Activated B cell treated with CpG ODN at 0.5 μM for 24 hours (primary cell): ENCODE results near the gene FERMT3. TPM values are rescaled to one million over a fixed set of nuclear protein-coding genes. Genes with fewer than 3 reads are reported as not detected.

Experiments used
- ATAC-seq: fragments of 200-7000 bp; cut with Tn5 transposase; one replicate; pipeline ENCODE4 v1.10.0; 2021; ENCODE audit warnings: low read depth, mild to moderate bottlenecking, moderate library complexity
- CTCF ChIA-PET: fragments of 350-600 bp; sonication (Branson Sonifier 250); formaldehyde crosslinking; loops from one replicate; lab custom pipeline; 2021; ENCODE audit warnings: antibody characterized with exemption; lab: Charles Lee
- POLR2A ChIA-PET: fragments of 350-600 bp; sonication (Branson Sonifier 250); formaldehyde crosslinking; loops from one replicate; lab custom pipeline; 2021; ENCODE audit warnings: antibody characterized with exemption; lab: Charles Lee
- DNase-seq: peaks from one replicate; pipeline ENCODE4 v3.0.0; 2022
- H3K27ac Mint-ChIP-seq: one replicate; pipeline ENCODE4 v1.8.0; 2020; ENCODE audit warnings: mixed read lengths
- H3K27me3 Mint-ChIP-seq: one replicate; pipeline ENCODE4 v1.8.0; 2021; ENCODE audit warnings: mixed read lengths
- H3K36me3 Mint-ChIP-seq: one replicate; pipeline ENCODE4 v1.8.0; 2021; ENCODE audit warnings: low read depth, mixed read lengths
- H3K4me1 Mint-ChIP-seq: one replicate; pipeline ENCODE4 v1.8.0; 2021; ENCODE audit warnings: mixed read lengths
- H3K4me3 Mint-ChIP-seq: one replicate; pipeline ENCODE4 v1.8.0; 2020; ENCODE audit warnings: mild to moderate bottlenecking, mixed read lengths
- H3K9me3 Mint-ChIP-seq: one replicate; pipeline ENCODE4 v1.8.0; 2020; ENCODE audit warnings: mixed read lengths
- CTCF ChIP-seq: fragments of 200-600 bp; IDR thresholded peaks from one replicate; pipeline ENCODE4 v1.8.0; 2022; ENCODE audit warnings: antibody characterized with exemption, mild to moderate bottlenecking
- intact Hi-C: fragments of 100-400 bp; cut with micrococcal nuclease; formaldehyde crosslinking; loops from one replicate; pipeline ENCODE4 v1.15.1; 2024
- total RNA-seq: library from RNA; stranded (reverse); gene quantifications from 2 replicates; pipeline ENCODE4 v1.2.3, GENCODE V29; 2022

Gene FERMT3
- total RNA-seq, 1 donor from 2014 or later = 169 TPM

- Mint-ChIP-seq H3K36me3 (peaks cover 5% of the 10 kb centered on the region), H3K4me1 (peaks cover 26% of the 10 kb centered on the region), H3K27me3 (no peaks in the 10 kb centered on the region), H3K4me3 (no peak overlapping the region), H3K27ac (no peak overlapping the region), H3K9me3 (no peaks in the 10 kb centered on the region)
- CTCF ChIA-PET = no interaction called here
- TF ChIP-seq CTCF = no peak
- ATAC-seq (no peak), DNase-seq (no peak)
- intact Hi-C loops = no loop called here
- POLR2A ChIA-PET = interaction anchor here (1.6 kb wide), 1 partner anchor 45 kb away, joined by 4 read pairs; the partner anchor contains the start of genes NUDT22 and TRPT1
Observed at GRCh38 chr11:64181506-64182411, 24.8 kb upstream of the FERMT3 start.

- Mint-ChIP-seq H3K4me3 (no peak overlapping the region), H3K4me1 (peaks cover 22% of the 10 kb centered on the region), H3K27me3 (no peaks in the 10 kb centered on the region), H3K27ac (no peak overlapping the region), H3K36me3 (peaks cover 6% of the 10 kb centered on the region), H3K9me3 (no peaks in the 10 kb centered on the region)
- TF ChIP-seq CTCF = no peak
- ChIA-PET CTCF (interaction anchor here (1.4 kb wide), 1 partner anchor 68 kb away, joined by 3 read pairs; the partner anchor contains the start of gene PLCB3), POLR2A (interaction anchor here (2.4 to 6.1 kb wide), 3 partner anchors 18 to 57 kb away, joined by 16 to 92 read pairs (median 28); partner anchors contain the start of genes FERMT3, FKBP2 and MACROD1)
- no peak for DNase-seq
- intact Hi-C loops = loop anchor here (2.0 kb wide), 1 partner anchor 17 kb away; the partner anchor contains the start of gene MACROD1
- ATAC-seq = no peak
Observed at GRCh38 chr11:64183890-64184289, 22.6 kb upstream of the FERMT3 start.

GRCh38 chr11:64185175-64185692 lies 21.3 kb upstream of the FERMT3 start:
- Mint-ChIP-seq H3K27me3 (no peaks in the 10 kb centered on the region), H3K27ac (peak overlapping the region; percentile 97), H3K4me3 (no peak overlapping the region), H3K9me3 (no peaks in the 10 kb centered on the region), H3K36me3 (peaks cover 13% of the 10 kb centered on the region), H3K4me1 (peaks cover 27% of the 10 kb centered on the region)
- ChIA-PET POLR2A (interaction anchor here (0.5 to 6.1 kb wide), 31 partner anchors 13 to 1373 kb away, joined by 3 to 92 read pairs (median 6); partner anchors contain the start of genes BAD, CCDC88B, DNAJC4 and ESRRA), CTCF (interaction anchor here (0.7 to 1.5 kb wide), 6 partner anchors 19 to 116 kb away, joined by 3 to 10 read pairs (median 4); partner anchors contain the start of genes FERMT3, FKBP2 and PLCB3)
- no peak for ATAC-seq
- TF ChIP-seq CTCF = no peak
- intact Hi-C loops = loop anchor here (1.0 to 2.0 kb wide), 5 partner anchors 18 to 346 kb away; partner anchors contain the start of genes DNAJC4, ESRRA, MACROD1 and MARK2
- no peak for DNase-seq

- ChIA-PET POLR2A (interaction anchor here (0.5 to 6.1 kb wide), 28 partner anchors 12 to 1373 kb away, joined by 3 to 92 read pairs (median 7); partner anchors contain the start of genes BAD, CCDC88B, ESRRA and FERMT3), CTCF (interaction anchor here (0.7 to 1.5 kb wide), 5 partner anchors 18 to 132 kb away, joined by 3 to 10 read pairs (median 4); partner anchors contain the start of genes FERMT3, FKBP2 and PRDX5)
- no peak for TF ChIP-seq CTCF
- no peaks in the 10 kb centered on the region for H3K27me3 Mint-ChIP-seq
- intact Hi-C loops = loop anchor here (1.0 to 2.0 kb wide), 10 partner anchors 19 to 347 kb away; partner anchors contain the start of genes DNAJC4, ESRRA, FERMT3 and FKBP2
- H3K36me3 Mint-ChIP-seq = peaks cover 19% of the 10 kb centered on the region
- DNase-seq (peak; percentile 93), ATAC-seq (peak; percentile 87)
- H3K9me3 Mint-ChIP-seq = no peaks in the 10 kb centered on the region
- H3K4me3 Mint-ChIP-seq = no peak within 1 kb of the TSS
- H3K27ac Mint-ChIP-seq = peak within 1 kb of the TSS; percentile 97
- peaks cover 27% of the 10 kb centered on the region for H3K4me1 Mint-ChIP-seq
Observed at GRCh38 chr11:64185693-64186491, 20.6 kb upstream of the FERMT3 start, which contains the start of gene STIP1. STIP1 (plus strand) TSS chr11:64186171; CDS start chr11:64186262, 91 bp downstream.
